ENCODE measurements around the gene TMEM52. TPM values are rescaled to one million over a fixed set of nuclear protein-coding genes. Genes with fewer than 3 reads are reported as not detected.
A peak's percentile ranks its signal among the peaks of the same experiment; 100 is the strongest.

The TMEM52 gene
- total and polyA plus RNA-seq, 2 of the 13 experiments (the other 11 are each of a cell fraction or from before 2014, with no cell fraction given): 13.2 to 18.7 TPM

GRCh38 chr1:1906185-1907097, 12.6 kb downstream of the TMEM52 start (continued):
- no peak for TF ChIP-seq RARG (CRISPR knock-in tag; IDR thresholded peaks at IDR 0.05; ENCODE audit: low read depth)
- no peak for TF ChIP-seq ZNF264 (CRISPR knock-in tag; IDR thresholded peaks at IDR 0.05)
- TF ChIP-seq ZNF558 (CRISPR knock-in tag; IDR thresholded peaks at IDR 0.05; ENCODE audit: borderline replicate concordance): no peak
- no peak for TF ChIP-seq NR0B2 (CRISPR knock-in tag; IDR thresholded peaks at IDR 0.05)
- TF ChIP-seq ZNF253 (CRISPR knock-in tag; IDR thresholded peaks at IDR 0.05; ENCODE audit: borderline replicate concordance): no peak
- peak; percentile 42; the same call in 1 of the 2 replicates for TF ChIP-seq ZNF331 (CRISPR knock-in tag; IDR thresholded peaks at IDR 0.05)
- peak; percentile 81 for TF ChIP-seq SMAD3 (CRISPR knock-in tag; IDR thresholded peaks at IDR 0.05)
- TF ChIP-seq TAF1 (CRISPR knock-in tag; IDR thresholded peaks at IDR 0.05): no peak
- peak; percentile 46 for TF ChIP-seq UBTF (CRISPR knock-in tag; IDR thresholded peaks at IDR 0.05)
- TF ChIP-seq PBX2 (CRISPR knock-in tag; IDR thresholded peaks at IDR 0.05): no peak
- TF ChIP-seq ZGPAT (CRISPR knock-in tag; IDR thresholded peaks at IDR 0.05): peak; percentile 56; the same call in 1 of the 2 replicates
- no peak for TF ChIP-seq PREB (CRISPR knock-in tag; IDR thresholded peaks at IDR 0.05)
- TF ChIP-seq JUND (CRISPR knock-in tag; IDR thresholded peaks at IDR 0.05): no peak
- TF ChIP-seq ZNF704 (CRISPR knock-in tag; IDR thresholded peaks at IDR 0.05; ENCODE audit: borderline replicate concordance): no peak
- TF ChIP-seq HES4 (CRISPR knock-in tag; IDR thresholded peaks at IDR 0.05; ENCODE audit: borderline replicate concordance): no peak
- TF ChIP-seq TIGD3 (CRISPR knock-in tag; IDR thresholded peaks at IDR 0.05; ENCODE audit: borderline replicate concordance): no peak
- TF ChIP-seq ZBTB7A (CRISPR knock-in tag; IDR thresholded peaks at IDR 0.05): no peak
- TF ChIP-seq ZNF740 (CRISPR knock-in tag; IDR thresholded peaks at IDR 0.05): no peak
